HCEC 1CT (cell line): Measurements from ENCODE around the gene CDC42BPG.

ENCODE experiments used
- DNase-seq: peaks from one replicate; pipeline ENCODE4 v3.0.0-alpha.2; 2017

Gene CDC42BPG

GRCh38 chr11:64787526-64788320, 56.7 kb downstream of the CDC42BPG start:
- peak; percentile 61 for DNase-seq

- DNase-seq: no peak
Observed at GRCh38 chr11:64786308-64786707, 58.1 kb downstream of the CDC42BPG start.

GRCh38 chr11:64784813-64785581, 59.5 kb downstream of the CDC42BPG start:
- no peak for DNase-seq

- DNase-seq: peak; percentile 99
Observed at GRCh38 chr11:64778473-64779298, 65.8 kb downstream of the CDC42BPG start, which contains the start of gene SF1. TSS of gene SF1 (minus strand) at chr11:64778542. CDS start at chr11:64778392, 150 bp downstream.

GRCh38 chr11:64778223-64778472, 66.3 kb downstream of the CDC42BPG start:
- no peak for DNase-seq

- peak; percentile 71 for DNase-seq
Observed at GRCh38 chr11:64777449-64778222, 66.8 kb downstream of the CDC42BPG start.

- DNase-seq: no peak
Observed at GRCh38 chr11:64776875-64777274, 67.6 kb downstream of the CDC42BPG start.

- DNase-seq: no peak
Observed at GRCh38 chr11:64776425-64776824, 68.0 kb downstream of the CDC42BPG start.

- no peak for DNase-seq
Observed at GRCh38 chr11:64774144-64774543, 70.3 kb downstream of the CDC42BPG start.
